Measurements from ENCODE around the gene RNF207. TPM values are rescaled to one million over a fixed set of nuclear protein-coding genes. Genes with fewer than 3 reads are reported as not detected.

Gene RNF207
- total RNA-seq, 1 experiment from 2014 or later = 115 TPM

GRCh38 chr1:6256645-6257044, 50.7 kb downstream of the RNF207 start:
- ChIA-PET CTCF (interaction anchor here (0.6 to 1.3 kb wide), 2 partner anchors 9 to 267 kb away, joined by 6 to 10 read pairs; no protein-coding TSS in a partner anchor), POLR2A (no interaction called here)
- Histone ChIP-seq H3K4me1 (ENCODE audit: control insufficient read depth, insufficient read depth, low read length) (no peaks in the 10 kb centered on the region), H3K4me3 (ENCODE audit: low read depth in 2 of 2, low read length in 2 of 2) (no peak overlapping the region), H3K27ac (ENCODE audit: low read length) (no peak overlapping the region), H3K36me3 (ENCODE audit: control insufficient read depth, insufficient read depth, low read length) (no peaks in the 10 kb centered on the region), H3K27me3 (ENCODE audit: control insufficient read depth, insufficient read depth, low read length) (no peaks in the 10 kb centered on the region), H3K9me3 (ENCODE audit: control insufficient read depth, insufficient read depth, low read depth, low read length) (no peaks in the 10 kb centered on the region)
- in situ Hi-C loops (cut with HindIII; ENCODE audit: low pct_unique_long_range_greater_than_20kb, low sequenced_read_pairs) (no loop called here), intact Hi-C loops (cut with micrococcal nuclease; ENCODE audit: unreplicated experiment) (no loop called here)
- no TSS peak for BruUV-seq (replicated peaks)
- ATAC-seq (no peak), DNase-seq (ENCODE audit: low read depth, low spot score) (no peak)
- no peak for TF ChIP-seq TCF7L2 (IDR thresholded peaks at IDR 0.05; ENCODE audit: low read depth, low read length)
- TF ChIP-seq CTCF (IDR thresholded peaks at IDR 0.05) = no peak

GRCh38 chr1:6257541-6258069, 51.7 kb downstream of the RNF207 start:
- POLR2A ChIA-PET = no interaction called here
- Histone ChIP-seq H3K27ac (ENCODE audit: low read length) (no peak overlapping the region), H3K36me3 (ENCODE audit: control insufficient read depth, insufficient read depth, low read length) (no peaks in the 10 kb centered on the region), H3K4me3 (ENCODE audit: low read depth in 2 of 2, low read length in 2 of 2) (no peak overlapping the region), H3K27me3 (ENCODE audit: control insufficient read depth, insufficient read depth, low read length) (no peaks in the 10 kb centered on the region), H3K4me1 (ENCODE audit: control insufficient read depth, insufficient read depth, low read length) (no peaks in the 10 kb centered on the region), H3K9me3 (ENCODE audit: control insufficient read depth, insufficient read depth, low read depth, low read length) (no peaks in the 10 kb centered on the region)
- no peak for DNase-seq (ENCODE audit: low read depth, low spot score)
- intact Hi-C loops (cut with micrococcal nuclease; ENCODE audit: unreplicated experiment) (no loop called here), in situ Hi-C loops (cut with HindIII; ENCODE audit: low pct_unique_long_range_greater_than_20kb, low sequenced_read_pairs) (no loop called here)
- ATAC-seq = no peak
- no TSS peak for BruUV-seq (replicated peaks)
- CTCF ChIA-PET = no interaction called here
- TF ChIP-seq REST (IDR thresholded peaks at IDR 0.05; ENCODE audit: insufficient read depth in 1 of 2, low read depth in 2 of 2, low read length in 1 of 2) = no peak
- no peak for TF ChIP-seq POLR2AphosphoS5 (IDR thresholded peaks at IDR 0.05; ENCODE audit: low read depth, low read length)

DNA sequence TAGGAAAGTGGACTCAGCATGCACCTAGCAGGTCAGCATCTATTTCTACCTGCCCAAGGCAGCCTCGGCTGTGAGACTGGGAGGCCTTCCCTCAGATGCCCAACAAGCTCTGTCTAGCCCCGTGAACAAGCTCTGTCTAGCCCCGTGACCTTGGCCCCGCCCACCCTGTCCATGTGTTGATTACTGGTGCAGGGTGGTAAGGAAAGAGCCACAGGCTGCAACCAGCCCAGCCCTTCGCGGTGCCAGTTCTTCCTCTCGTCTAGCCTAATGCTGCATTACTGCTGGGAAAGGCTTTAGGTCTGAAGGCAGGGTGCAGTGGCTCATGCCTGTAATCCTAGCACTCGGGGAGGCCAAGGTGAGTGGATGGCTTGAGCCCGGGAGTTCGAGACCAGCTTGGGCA, 52.8 kb downstream of the RNF207 start:
- no TSS peak for BruUV-seq (replicated peaks)
- intact Hi-C loops (cut with micrococcal nuclease; ENCODE audit: unreplicated experiment) = no loop called here

More for the DNA sequence above, 52.8 kb downstream of the RNF207 start:
- Histone ChIP-seq H3K27ac (ENCODE audit: low read length) (no peak overlapping the region), H3K4me3 (ENCODE audit: low read depth in 2 of 2, low read length in 2 of 2) (no peak overlapping the region), H3K27me3 (ENCODE audit: control insufficient read depth, insufficient read depth, low read length) (no peaks in the 10 kb centered on the region), H3K4me1 (ENCODE audit: control insufficient read depth, insufficient read depth, low read length) (no peaks in the 10 kb centered on the region), H3K9me3 (ENCODE audit: control insufficient read depth, insufficient read depth, low read depth, low read length) (no peaks in the 10 kb centered on the region), H3K36me3 (ENCODE audit: control insufficient read depth, insufficient read depth, low read length) (no peaks in the 10 kb centered on the region)
- POLR2A ChIA-PET = interaction anchor here (0.6 kb wide), 2 partner anchors 101 to 181 kb away, joined by 3 to 5 read pairs; no protein-coding TSS in a partner anchor
- in situ Hi-C loops (cut with HindIII; ENCODE audit: low pct_unique_long_range_greater_than_20kb, low sequenced_read_pairs) = no loop called here
- TF ChIP-seq CTCF (IDR thresholded peaks at IDR 0.05) (no peak), TCF7L2 (IDR thresholded peaks at IDR 0.05; ENCODE audit: low read depth, low read length) (no peak), REST (IDR thresholded peaks at IDR 0.05; ENCODE audit: insufficient read depth in 1 of 2, low read depth in 2 of 2, low read length in 1 of 2) (no peak), POLR2AphosphoS5 (IDR thresholded peaks at IDR 0.05; ENCODE audit: low read depth, low read length) (no peak), SIN3A (IDR thresholded peaks at IDR 0.05; ENCODE audit: borderline replicate concordance, insufficient read depth, low read depth, low read length) (no peak)
- ATAC-seq = no peak
- CTCF ChIA-PET = interaction anchor here (0.7 to 0.9 kb wide), 2 partner anchors 85 to 95 kb away, joined by 3 to 6 read pairs; no protein-coding TSS in a partner anchor
- no peak for DNase-seq (ENCODE audit: low read depth, low spot score)

All from Panc1 (cell line).